GM12892 (cell line): Measurements from ENCODE around the gene RPEL1.

Source experiments
- POLR2A ChIP-seq: IDR thresholded peaks from 2 replicates; pipeline ENCODE4 v1.6.1; 2011; ENCODE audit warnings: low read depth, low read length, control low read depth
- POLR2AphosphoS5 ChIP-seq: IDR thresholded peaks from 2 replicates; pipeline ENCODE4 v1.6.1; 2011; ENCODE audit warnings: low read depth, low read length, control low read depth
- TAF1 ChIP-seq: IDR thresholded peaks from 2 replicates; pipeline ENCODE4 v1.6.1; 2011; ENCODE audit warnings: low read depth, mild to moderate bottlenecking, control low read depth, low read length, borderline replicate concordance

DNA sequence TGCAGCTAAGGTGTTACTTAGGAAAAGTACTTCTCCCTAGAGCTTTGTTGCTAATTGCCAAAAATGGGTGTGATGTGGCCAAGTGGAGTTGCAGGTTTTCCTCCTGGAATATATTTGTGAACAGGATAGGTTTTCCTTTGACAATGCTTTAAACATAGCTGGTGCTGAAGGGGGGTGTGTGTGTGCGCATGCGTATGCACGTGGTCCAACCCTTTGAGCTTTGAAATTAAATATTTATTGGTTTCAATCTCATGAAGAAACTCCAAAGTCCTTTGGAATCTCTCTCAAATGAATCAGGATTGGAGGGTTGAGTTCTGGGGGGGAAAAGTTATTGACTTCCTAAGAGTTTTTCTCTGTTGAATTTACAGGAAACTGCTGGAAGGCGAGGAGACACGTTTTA lies 42.3 kb downstream of the RPEL1 start:
- TF ChIP-seq POLR2AphosphoS5, result no peak
- TF ChIP-seq POLR2A, result no peak
- no peak for TF ChIP-seq TAF1
